Adrenal gland (tissue), 5 donors: ENCODE results near the gene PCNX2.

ENCODE experiments used
- POLR2A ChIP-seq, 2 donors: fragments of 450-650 bp; IDR thresholded peaks; one replicate each; pipeline ENCODE4 v1.6.1; 2017; ENCODE audit warnings: antibody characterized with exemption in 2 of 2, mild to moderate bottlenecking in 2 of 2, moderate library complexity in 1 of 2
- TF ChIP-seq, protein P1 (sequence below), 6 experiments: fragments of 450-650 bp in 4 of 6; fragments of 200-600 bp in 2 of 6; sonication (generic) in 1 of 6; IDR thresholded peaks; 1 replicate in 5 of 6; 2 replicates in 1 of 6; pipeline versions ENCODE4 v1.5.1 to v1.8.0; 2016 to 2021; ENCODE audit warnings: antibody characterized with exemption in 6 of 6, mild to moderate bottlenecking in 2 of 6, moderate library complexity in 1 of 6
- donor health status: DM: no; HTN: no; CAD: no.

DNA sequence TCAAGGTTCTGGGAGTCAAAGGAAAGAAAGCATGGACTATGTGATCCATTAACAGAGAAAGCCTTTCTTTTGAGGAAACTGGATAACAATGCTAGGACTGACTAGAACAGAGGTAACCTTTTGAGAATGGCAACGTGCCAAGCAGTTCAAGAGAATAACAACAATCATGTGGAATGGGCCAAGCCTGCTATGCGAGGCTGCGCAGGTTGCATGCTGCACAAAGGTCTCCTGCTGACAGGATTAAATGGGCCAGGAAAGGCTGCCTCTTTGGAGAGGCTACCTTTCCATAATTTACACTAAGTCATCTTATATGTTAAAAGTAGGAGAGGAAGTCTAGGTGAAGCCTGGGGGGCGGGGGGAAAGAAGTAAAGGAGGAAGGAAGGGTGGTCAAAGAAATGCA, 5.8 kb downstream of the PCNX2 start:
- TF ChIP-seq, protein P1, sequence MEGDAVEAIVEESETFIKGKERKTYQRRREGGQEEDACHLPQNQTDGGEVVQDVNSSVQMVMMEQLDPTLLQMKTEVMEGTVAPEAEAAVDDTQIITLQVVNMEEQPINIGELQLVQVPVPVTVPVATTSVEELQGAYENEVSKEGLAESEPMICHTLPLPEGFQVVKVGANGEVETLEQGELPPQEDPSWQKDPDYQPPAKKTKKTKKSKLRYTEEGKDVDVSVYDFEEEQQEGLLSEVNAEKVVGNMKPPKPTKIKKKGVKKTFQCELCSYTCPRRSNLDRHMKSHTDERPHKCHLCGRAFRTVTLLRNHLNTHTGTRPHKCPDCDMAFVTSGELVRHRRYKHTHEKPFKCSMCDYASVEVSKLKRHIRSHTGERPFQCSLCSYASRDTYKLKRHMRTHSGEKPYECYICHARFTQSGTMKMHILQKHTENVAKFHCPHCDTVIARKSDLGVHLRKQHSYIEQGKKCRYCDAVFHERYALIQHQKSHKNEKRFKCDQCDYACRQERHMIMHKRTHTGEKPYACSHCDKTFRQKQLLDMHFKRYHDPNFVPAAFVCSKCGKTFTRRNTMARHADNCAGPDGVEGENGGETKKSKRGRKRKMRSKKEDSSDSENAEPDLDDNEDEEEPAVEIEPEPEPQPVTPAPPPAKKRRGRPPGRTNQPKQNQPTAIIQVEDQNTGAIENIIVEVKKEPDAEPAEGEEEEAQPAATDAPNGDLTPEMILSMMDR (IDR thresholded peaks at IDR 0.05): no peak
- no peak for TF ChIP-seq POLR2A (IDR thresholded peaks at IDR 0.05)
